Large intestine (tissue), 3 donors: ENCODE data around the gene HSPA4. TPM values are rescaled to one million over a fixed set of nuclear protein-coding genes. Genes with fewer than 3 reads are reported as not detected.

Experiments used
- DNase-seq, 2 donors: peaks; one replicate each; pipeline versions ENCODE4 v3.0.0 to v3.0.0-alpha.2; 2013
- H3K27ac ChIP-seq: one replicate; pipeline ENCODE4 v1.5.1; 2013; ENCODE audit warnings: low read length
- H3K27me3 ChIP-seq: 2 replicates; pipeline ENCODE4 v1.6.1; 2013; ENCODE audit warnings: low read length; ENCODE audit not compliant: control insufficient read depth, insufficient read depth
- H3K36me3 ChIP-seq: 2 replicates; pipeline ENCODE4 v1.6.1; 2013; ENCODE audit warnings: low read length; ENCODE audit not compliant: control insufficient read depth, insufficient read depth
- H3K4me1 ChIP-seq: one replicate; pipeline ENCODE4 v1.6.1; 2013; ENCODE audit warnings: low read length; ENCODE audit not compliant: control insufficient read depth, insufficient read depth
- H3K4me3 ChIP-seq: one replicate; pipeline ENCODE4 v1.5.1; 2013; ENCODE audit warnings: low read length
- H3K9me3 ChIP-seq: one replicate; pipeline ENCODE4 v1.6.1; 2013; ENCODE audit warnings: mild to moderate bottlenecking, low read depth, low read length, moderate library complexity; ENCODE audit not compliant: control insufficient read depth
- WGBS: methylation state at CpG from one replicate; pipeline ENCODE4 v1.1.5; 2013; ENCODE audit warnings: low lambda C conversion rate; ENCODE audit not compliant: insufficient coverage; 5-methylcytosine and 5-hydroxymethylcytosine counted together
- polyA plus RNA-seq: library from polyadenylated mRNA; unstranded; fragments of 120-200 nt; gene quantifications from one replicate; pipeline ENCODE4 v1.2.1, GENCODE V29; 2013

The HSPA4 gene
- polyA plus RNA-seq, 1 donor, result 68.3 TPM

DNA sequence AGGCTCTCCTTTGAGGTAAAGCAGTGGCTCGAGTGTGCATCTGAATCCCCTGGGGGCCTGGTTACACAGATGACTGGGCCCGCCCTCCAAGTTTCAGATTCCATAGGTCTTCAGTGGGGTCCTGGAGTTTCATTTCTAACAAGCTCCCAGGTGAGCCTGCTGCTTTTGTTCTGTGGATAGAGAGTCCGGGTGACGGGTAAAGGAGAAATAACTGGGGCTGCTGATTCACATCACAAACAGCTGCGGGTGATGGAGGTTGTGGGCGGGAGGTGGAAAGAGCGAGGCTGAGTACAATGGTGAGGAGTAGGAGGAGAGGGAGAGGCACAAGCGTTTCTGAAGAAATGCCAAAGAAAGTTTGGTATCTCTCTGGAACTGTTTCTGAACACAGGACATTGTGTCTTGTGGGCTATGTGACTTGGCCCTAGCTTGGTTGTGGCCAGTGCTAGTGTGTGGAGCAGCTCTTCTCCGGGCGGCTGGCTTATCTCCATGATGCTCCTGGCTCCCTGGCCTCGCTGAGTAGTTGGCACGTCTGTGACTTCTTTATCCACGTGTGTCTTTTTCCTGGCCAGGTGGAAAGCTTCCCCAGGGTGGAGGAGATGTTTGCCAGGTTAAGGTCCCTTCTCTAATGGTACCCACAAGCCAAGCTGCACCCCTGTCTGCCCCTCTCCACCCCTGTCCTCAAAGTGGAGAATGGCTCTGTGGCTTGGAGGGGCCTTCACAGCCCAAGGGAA is 61.7 kb downstream of the HSPA4 start:
- H3K27ac ChIP-seq, result no peak overlapping the region
- no peaks in the 10 kb centered on the region for H3K36me3 ChIP-seq
- no peaks in the 10 kb centered on the region for H3K9me3 ChIP-seq
- no peaks in the 10 kb centered on the region for H3K27me3 ChIP-seq
- DNase-seq, result no peak
- H3K4me1 ChIP-seq, result no peaks in the 10 kb centered on the region
- no peak overlapping the region for H3K4me3 ChIP-seq
- no CpG with 5 or more reads among the region's 13 CpGs for WGBS

DNA sequence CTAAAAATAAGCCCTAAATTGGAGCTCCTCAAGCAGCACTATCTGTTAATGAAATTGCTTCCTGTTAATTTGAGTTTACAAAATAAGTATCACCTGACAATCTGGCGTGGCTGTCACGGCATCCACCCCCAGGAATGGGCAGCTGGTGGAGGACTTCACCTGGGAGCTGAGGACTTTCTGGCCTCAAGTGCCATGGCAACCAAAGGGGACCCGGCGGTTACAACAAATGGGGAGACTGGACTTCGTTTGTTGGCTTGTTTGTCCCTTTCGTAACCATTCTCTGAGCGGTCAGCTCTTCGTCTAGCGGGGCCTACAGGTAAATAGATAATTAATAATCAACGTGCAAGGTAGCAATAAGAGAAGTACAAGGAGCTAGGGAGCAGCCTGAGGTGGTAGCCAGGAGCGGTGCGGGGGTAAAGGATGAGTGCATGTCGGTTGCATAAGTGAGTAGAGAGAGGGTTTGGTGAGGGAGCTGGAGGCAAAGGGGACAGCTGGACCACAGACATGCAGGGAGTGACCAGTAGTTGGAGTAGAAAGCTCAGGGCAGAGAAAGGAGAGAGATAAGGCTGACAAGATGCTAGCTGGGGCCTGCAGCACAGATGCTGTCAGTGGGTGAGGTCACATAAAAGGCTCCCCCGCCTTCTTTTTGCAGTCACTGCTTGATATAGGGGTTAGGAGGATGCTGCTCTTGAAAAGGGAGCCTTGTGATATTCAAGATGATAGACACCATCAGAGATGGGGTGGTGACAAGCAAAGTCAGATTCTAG is 62.5 kb downstream of the HSPA4 start:
- 74% methylated on average over 5 of the region's 14 CpGs for WGBS

GRCh38 chr5:133114933-133115310 is 63.1 kb downstream of the HSPA4 start:
- no peak for DNase-seq
- Histone ChIP-seq H3K27ac (no peak overlapping the region), H3K4me3 (no peak overlapping the region), H3K36me3 (no peaks in the 10 kb centered on the region), H3K4me1 (no peaks in the 10 kb centered on the region), H3K27me3 (no peaks in the 10 kb centered on the region), H3K9me3 (no peaks in the 10 kb centered on the region)
- 100% methylated on average over 1 of the region's 1 CpG for WGBS

More for the DNA sequence above, 62.5 kb downstream of the HSPA4 start:
- Histone ChIP-seq H3K27me3 (no peaks in the 10 kb centered on the region), H3K9me3 (no peaks in the 10 kb centered on the region), H3K36me3 (no peaks in the 10 kb centered on the region), H3K4me3 (no peak overlapping the region), H3K4me1 (no peaks in the 10 kb centered on the region), H3K27ac (no peak overlapping the region)
- DNase-seq, result no peak

- no peaks in the 10 kb centered on the region for H3K27me3 ChIP-seq
- no peaks in the 10 kb centered on the region for H3K9me3 ChIP-seq
- no peaks in the 10 kb centered on the region for H3K36me3 ChIP-seq
- no peaks in the 10 kb centered on the region for H3K4me1 ChIP-seq
- DNase-seq, result peak in 1 of 2 donors; percentile 56
- H3K4me3 ChIP-seq, result no peak overlapping the region
- H3K27ac ChIP-seq, result no peak overlapping the region
- WGBS, result no CpG with 5 or more reads among the region's 2 CpGs
Observed at GRCh38 chr5:133116601-133117000, 64.8 kb downstream of the HSPA4 start.

GRCh38 chr5:133117166-133117911 is 65.5 kb downstream of the HSPA4 start:
- DNase-seq, result no peak
- Histone ChIP-seq H3K27ac (no peak overlapping the region), H3K4me3 (no peak overlapping the region), H3K4me1 (no peaks in the 10 kb centered on the region), H3K9me3 (no peaks in the 10 kb centered on the region), H3K36me3 (no peaks in the 10 kb centered on the region), H3K27me3 (no peaks in the 10 kb centered on the region)
- WGBS, result no CpG with 5 or more reads among the region's 10 CpGs

GRCh38 chr5:133117912-133118445 is 66.2 kb downstream of the HSPA4 start:
- Histone ChIP-seq H3K4me1 (no peaks in the 10 kb centered on the region), H3K27ac (no peak overlapping the region), H3K36me3 (no peaks in the 10 kb centered on the region), H3K9me3 (no peaks in the 10 kb centered on the region), H3K27me3 (no peaks in the 10 kb centered on the region), H3K4me3 (no peak overlapping the region)
- 100% methylated on average over 1 of the region's 9 CpGs for WGBS
- no peak for DNase-seq

DNA sequence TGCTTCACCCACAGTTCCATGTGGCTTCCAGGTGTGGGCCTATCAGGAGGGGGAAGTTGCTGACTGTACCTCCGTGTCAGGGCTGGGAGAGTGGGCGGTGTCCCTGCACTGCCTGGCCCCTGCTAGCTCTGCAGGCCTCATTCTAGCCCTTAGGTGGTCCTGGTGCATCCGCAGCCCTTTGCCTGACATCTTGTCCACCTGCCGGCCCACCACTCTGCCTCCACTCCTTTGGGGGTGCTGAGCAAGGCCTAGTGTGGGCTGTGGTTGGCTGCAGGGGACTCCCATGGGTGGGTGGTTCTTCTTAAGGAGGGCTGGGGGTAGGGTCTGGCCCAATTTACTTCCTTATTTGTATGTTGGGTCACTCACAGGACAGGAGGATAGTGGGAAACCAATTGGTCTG is 66.9 kb downstream of the HSPA4 start:
- Histone ChIP-seq H3K36me3 (no peaks in the 10 kb centered on the region), H3K4me3 (no peak overlapping the region), H3K4me1 (no peaks in the 10 kb centered on the region), H3K27me3 (no peaks in the 10 kb centered on the region), H3K27ac (no peak overlapping the region), H3K9me3 (no peaks in the 10 kb centered on the region)
- no CpG with 5 or more reads among the region's 4 CpGs for WGBS
- no peak for DNase-seq

DNA sequence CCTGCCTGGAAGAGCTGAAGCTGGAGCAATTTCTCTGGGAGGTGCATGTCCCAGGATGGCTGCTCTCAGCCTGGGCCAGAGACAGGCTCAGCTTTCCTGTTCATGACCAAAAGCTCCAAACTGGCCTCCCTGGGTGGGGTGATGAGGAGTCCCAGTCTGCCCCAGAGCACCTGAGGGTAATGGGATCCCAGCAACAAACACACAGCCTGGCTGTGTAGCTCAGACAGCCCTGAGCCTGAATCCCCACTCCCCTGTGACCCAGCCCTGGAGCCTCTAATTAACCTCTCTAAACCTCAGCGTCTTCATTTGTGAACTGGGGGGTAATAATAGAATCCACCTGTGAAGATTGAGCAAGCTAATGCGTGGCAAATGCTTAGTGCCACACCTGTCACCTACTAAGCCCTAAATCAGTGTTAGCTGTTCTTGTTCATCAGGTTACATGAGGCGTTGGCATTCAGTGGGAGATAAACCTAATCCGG is 67.5 kb downstream of the HSPA4 start:
- Histone ChIP-seq H3K4me1 (no peaks in the 10 kb centered on the region), H3K36me3 (no peaks in the 10 kb centered on the region), H3K27me3 (no peaks in the 10 kb centered on the region), H3K9me3 (no peaks in the 10 kb centered on the region), H3K27ac (no peak overlapping the region), H3K4me3 (no peak overlapping the region)
- no CpG with 5 or more reads among the region's 4 CpGs for WGBS
- no peak for DNase-seq

GRCh38 chr5:133120156-133120750 is 68.4 kb downstream of the HSPA4 start:
- Histone ChIP-seq H3K4me3 (no peak overlapping the region), H3K27ac (no peak overlapping the region), H3K9me3 (no peaks in the 10 kb centered on the region), H3K36me3 (no peaks in the 10 kb centered on the region), H3K27me3 (no peaks in the 10 kb centered on the region), H3K4me1 (no peaks in the 10 kb centered on the region)
- no peak for DNase-seq
- WGBS, result no CpG with 5 or more reads among the region's 7 CpGs

DNA sequence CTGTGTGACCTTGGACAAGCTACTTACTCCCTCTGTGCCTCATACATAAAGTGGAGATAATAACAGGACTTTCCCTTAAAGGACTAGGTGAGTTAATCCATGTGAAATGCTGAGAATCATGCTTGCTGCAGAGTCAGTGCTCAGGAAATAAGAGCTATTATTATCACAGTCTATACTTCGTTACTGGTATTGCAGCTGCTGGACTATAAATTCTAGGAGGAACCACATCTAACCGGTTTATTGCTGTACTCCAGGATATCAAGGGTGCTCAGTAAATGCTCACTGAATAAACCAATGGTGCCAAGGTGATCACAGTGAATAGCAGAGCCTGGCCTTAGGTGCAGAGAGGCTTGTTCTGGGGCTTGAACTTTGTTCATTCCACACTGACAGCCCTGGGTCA is 69.3 kb downstream of the HSPA4 start:
- Histone ChIP-seq H3K27me3 (no peaks in the 10 kb centered on the region), H3K9me3 (no peaks in the 10 kb centered on the region), H3K36me3 (no peaks in the 10 kb centered on the region), H3K27ac (no peak overlapping the region), H3K4me3 (no peak overlapping the region), H3K4me1 (no peaks in the 10 kb centered on the region)
- no CpG with 5 or more reads among the region's 2 CpGs for WGBS
- peak in 1 of 2 donors; percentile 15 for DNase-seq
